ENCODE measurements around the gene PUSL1.

PUSL1 gene, protein sequence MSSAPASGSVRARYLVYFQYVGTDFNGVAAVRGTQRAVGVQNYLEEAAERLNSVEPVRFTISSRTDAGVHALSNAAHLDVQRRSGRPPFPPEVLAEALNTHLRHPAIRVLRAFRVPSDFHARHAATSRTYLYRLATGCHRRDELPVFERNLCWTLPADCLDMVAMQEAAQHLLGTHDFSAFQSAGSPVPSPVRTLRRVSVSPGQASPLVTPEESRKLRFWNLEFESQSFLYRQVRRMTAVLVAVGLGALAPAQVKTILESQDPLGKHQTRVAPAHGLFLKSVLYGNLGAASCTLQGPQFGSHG

DNA sequence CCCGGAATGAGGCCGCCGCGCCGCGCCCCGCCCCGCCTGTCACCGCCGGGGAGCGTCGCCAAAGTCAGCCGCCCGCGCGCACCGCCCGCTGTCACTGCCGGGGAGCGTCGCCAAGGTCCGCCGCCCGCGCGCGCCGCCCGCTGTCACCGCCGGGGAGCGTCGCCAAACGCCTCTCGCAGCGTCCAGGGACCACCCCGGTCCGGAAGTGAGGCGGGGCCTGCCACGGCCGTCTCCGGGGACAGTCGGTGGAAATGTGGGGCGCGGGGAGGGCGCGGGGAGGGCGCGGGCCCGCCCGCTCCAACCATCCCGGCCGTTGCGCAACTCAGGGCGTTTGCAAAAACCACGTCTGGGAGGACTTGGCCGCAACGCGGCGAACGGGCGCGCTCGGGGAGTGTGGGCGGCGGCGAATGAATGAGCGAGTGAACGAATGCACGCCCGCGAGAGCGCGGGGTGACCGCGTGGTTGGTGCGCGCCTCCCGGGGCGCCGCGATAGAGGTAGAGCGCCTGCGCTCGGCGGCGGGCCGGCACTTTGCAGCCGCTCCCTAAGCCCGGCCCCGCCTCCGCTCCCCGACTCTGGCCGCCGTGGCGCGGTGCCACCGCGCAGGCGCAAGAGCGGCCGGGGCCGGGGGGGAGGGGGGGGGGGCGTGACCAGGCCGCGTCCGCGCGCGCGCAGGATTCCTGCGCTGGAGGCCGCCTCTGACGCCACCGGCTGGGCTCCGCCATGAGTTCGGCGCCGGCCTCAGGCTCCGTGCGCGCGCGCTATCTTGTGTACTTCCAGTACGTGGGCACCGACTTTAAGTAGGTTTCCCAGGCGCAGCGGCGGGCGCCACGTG, at the start of gene PUSL1, which contains the start of gene ACAP3:
PUSL1 (plus strand) TSS at position 675 of the 833 bp plus-strand sequence; CDS start at position 722, 47 bp downstream.
ACAP3 (minus strand) TSS at position 8 of the 833 bp plus-strand sequence. CDS start 115 bp downstream, outside the sequence.
- Histone ChIP-seq H3K4me3 (peak within 1 kb of the TSS; percentile 80 to 94), H3K36me3 (peaks cover 19 to 27% (median 26%) of the 10 kb centered on the region in 3 donors), H3K4me1 (peaks cover 0 to 58% (median 49%) of the 10 kb centered on the region in 4 donors), H3K27me3 (no peaks in the 10 kb centered on the region), H3K27ac (peak within 1 kb of the TSS; percentile 92 to 97), H3K9me3 (no peaks in the 10 kb centered on the region)
- DNase-seq, result peak; percentile 91 to 95
- TF ChIP-seq, protein P1, sequence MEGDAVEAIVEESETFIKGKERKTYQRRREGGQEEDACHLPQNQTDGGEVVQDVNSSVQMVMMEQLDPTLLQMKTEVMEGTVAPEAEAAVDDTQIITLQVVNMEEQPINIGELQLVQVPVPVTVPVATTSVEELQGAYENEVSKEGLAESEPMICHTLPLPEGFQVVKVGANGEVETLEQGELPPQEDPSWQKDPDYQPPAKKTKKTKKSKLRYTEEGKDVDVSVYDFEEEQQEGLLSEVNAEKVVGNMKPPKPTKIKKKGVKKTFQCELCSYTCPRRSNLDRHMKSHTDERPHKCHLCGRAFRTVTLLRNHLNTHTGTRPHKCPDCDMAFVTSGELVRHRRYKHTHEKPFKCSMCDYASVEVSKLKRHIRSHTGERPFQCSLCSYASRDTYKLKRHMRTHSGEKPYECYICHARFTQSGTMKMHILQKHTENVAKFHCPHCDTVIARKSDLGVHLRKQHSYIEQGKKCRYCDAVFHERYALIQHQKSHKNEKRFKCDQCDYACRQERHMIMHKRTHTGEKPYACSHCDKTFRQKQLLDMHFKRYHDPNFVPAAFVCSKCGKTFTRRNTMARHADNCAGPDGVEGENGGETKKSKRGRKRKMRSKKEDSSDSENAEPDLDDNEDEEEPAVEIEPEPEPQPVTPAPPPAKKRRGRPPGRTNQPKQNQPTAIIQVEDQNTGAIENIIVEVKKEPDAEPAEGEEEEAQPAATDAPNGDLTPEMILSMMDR (IDR thresholded peaks at IDR 0.05), result peak in 1 of 2 experiments; percentile 7
- intact Hi-C loops (cut with DNase I; ENCODE audit: low total_unique reads), result no loop called here

DNA sequence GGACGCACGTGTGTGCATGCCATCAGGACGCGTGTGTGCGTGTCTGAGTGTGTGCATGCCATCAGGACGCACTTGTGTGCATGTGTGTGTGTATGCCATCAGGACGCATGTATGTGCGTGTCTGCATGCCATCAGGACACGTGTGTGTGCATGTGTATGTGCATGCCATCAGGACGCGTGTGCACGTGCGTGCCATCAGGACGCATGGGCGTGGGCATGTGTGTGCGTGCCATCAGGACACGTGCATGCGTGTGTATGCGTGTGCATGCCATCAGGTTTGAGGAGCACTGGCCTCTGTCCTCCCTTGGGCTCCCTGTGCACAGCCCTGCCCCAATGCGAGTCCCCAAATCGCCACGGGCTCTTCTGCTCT, 49.3 kb upstream of the PUSL1 start:
- Histone ChIP-seq H3K4me1 (no peaks in the 10 kb centered on the region), H3K27ac (no peak overlapping the region), H3K27me3 (no peaks in the 10 kb centered on the region), H3K9me3 (no peaks in the 10 kb centered on the region), H3K4me3 (no peak overlapping the region), H3K36me3 (peaks cover 70 to 90% (median 86%) of the 10 kb centered on the region in 3 donors)
- intact Hi-C loops (cut with DNase I; ENCODE audit: low total_unique reads), result no loop called here
- TF ChIP-seq, protein P1 (IDR thresholded peaks at IDR 0.05), result no peak
- DNase-seq, result no peak

DNA sequence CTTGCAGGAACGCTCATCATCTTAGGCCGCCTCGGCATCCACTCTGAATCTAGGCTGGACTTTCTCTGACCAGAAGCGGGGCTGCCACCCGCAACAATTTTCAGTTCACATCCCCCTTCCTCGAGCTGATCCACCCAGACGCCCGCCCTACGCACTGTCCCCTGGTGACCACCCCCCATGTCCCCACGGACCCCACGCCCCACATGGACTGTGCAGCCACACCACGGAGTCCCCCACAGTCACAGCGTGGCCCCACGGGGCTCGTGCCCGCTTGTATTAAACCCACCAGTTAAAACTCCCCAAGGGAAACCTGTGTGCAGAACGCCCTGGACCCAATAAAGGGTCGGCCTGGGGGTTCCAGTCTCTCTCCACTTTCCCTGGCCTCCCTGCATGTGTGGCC, 48.9 kb upstream of the PUSL1 start:
- TF ChIP-seq, protein P1 (IDR thresholded peaks at IDR 0.05), result no peak
- DNase-seq, result no peak
- Histone ChIP-seq H3K36me3 (peaks cover 67 to 90% (median 86%) of the 10 kb centered on the region in 3 donors), H3K9me3 (no peaks in the 10 kb centered on the region), H3K4me3 (no peak overlapping the region), H3K4me1 (no peaks in the 10 kb centered on the region), H3K27ac (no peak overlapping the region), H3K27me3 (no peaks in the 10 kb centered on the region)
- intact Hi-C loops (cut with DNase I; ENCODE audit: low total_unique reads), result no loop called here

DNA sequence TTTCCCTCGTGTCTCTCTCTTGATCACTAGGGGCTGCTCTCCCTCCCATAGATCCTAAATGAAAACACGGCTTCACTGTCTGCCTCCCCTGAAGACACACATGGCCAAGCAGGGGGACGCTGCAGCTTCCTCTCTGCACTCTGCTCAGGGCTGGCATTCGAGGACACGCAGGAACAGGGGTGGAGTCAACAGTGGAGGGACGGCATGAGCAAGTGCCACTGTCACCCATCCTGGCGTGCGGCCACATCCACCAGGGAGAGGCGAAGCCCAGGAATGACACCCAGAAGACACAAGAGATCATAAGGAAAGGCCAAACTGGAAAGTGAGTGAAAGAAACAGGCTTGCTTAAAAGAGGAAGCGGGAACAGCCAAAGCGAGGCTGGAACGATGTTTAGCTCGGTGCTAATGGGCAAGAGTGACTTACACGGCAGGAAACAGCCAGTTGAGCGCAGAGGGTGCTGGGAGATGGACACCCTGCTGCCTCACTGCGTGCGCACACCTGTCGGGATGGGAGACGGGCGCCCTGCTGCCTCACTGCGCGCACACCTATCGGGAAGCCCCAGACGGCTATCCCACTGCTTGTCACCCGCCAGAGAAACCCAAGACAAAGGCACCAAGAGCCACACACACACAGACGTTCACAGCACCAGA, 48.3 kb upstream of the PUSL1 start:
- no peaks in the 10 kb centered on the region for H3K27me3 ChIP-seq
- TF ChIP-seq, protein P1 (IDR thresholded peaks at IDR 0.05), result no peak
- no peak overlapping the region for H3K27ac ChIP-seq
- DNase-seq, result no peak
- H3K36me3 ChIP-seq, result peaks cover 61 to 90% (median 85%) of the 10 kb centered on the region in 3 donors
- H3K4me3 ChIP-seq, result no peak overlapping the region
- intact Hi-C loops (cut with DNase I; ENCODE audit: low total_unique reads), result no loop called here
- H3K9me3 ChIP-seq, result no peaks in the 10 kb centered on the region
- H3K4me1 ChIP-seq, result peaks cover 0 to 3% (median 0%) of the 10 kb centered on the region in 4 donors

DNA sequence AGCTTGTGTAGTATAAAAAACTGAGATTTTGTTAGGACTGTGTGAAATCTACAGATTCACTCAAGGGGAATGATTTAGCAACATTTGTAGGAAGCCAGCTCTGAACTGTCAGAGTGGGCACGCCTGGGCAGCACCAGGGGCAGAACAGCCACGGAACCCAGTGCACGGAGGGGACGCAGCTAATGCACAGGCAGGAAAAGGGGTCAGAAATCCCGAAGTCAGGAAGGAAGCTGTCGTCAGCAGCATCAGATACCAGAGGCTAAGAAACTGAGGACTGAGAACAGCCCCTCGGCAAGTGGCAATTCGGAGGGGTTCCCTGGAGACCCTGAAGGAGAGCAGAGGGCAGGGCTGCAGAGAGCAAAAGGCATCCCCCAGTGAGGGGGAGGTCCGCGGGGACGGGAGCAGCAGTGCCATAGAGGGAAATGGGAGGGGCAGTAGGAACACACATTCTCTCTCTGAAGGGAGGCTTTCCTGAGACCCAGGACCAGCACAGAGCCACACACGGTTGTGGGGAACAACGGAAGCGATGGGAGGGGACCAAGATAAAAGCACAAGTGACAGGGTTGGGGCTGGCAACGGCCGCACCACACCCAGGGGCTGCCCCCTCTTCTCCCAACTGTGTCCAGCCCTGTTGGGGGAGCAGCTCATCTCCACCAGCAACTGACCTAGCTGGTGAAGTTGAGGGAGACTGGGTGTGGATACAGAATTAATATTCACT, 47.4 kb upstream of the PUSL1 start:
- intact Hi-C loops (cut with DNase I; ENCODE audit: low total_unique reads), result no loop called here
- Histone ChIP-seq H3K4me1 (peaks cover 0 to 5% (median 0%) of the 10 kb centered on the region in 4 donors), H3K36me3 (peaks cover 54 to 90% (median 85%) of the 10 kb centered on the region in 3 donors), H3K27ac (no peak overlapping the region), H3K27me3 (no peaks in the 10 kb centered on the region), H3K4me3 (no peak overlapping the region), H3K9me3 (no peaks in the 10 kb centered on the region)
- DNase-seq, result no peak
- TF ChIP-seq, protein P1 (IDR thresholded peaks at IDR 0.05), result no peak

All from tibial artery (tissue), 4 donors.